ENCODE measurements around the gene MRFAP1.

- no peak for TF ChIP-seq CTCF (IDR thresholded peaks at IDR 0.05)
- no peak for TF ChIP-seq POLR2A (IDR thresholded peaks at IDR 0.05)
Observed at GRCh38 chr4:6619116-6619465, 21.4 kb upstream of the MRFAP1 start.
